ENCODE measurements around the gene SLC7A1.

GRCh38 chr13:29540334-29540733 lies 55.2 kb downstream of the SLC7A1 start:
- TF ChIP-seq CTCF (IDR thresholded peaks at IDR 0.05; ENCODE audit: poor library complexity) (no peak), EZH2phosphoT487 (IDR thresholded peaks at IDR 0.05; ENCODE audit: low read depth, severe bottlenecking, unreplicated experiment) (no peak)

Measured in hepatocyte (in vitro differentiated cells).